OCI-LY3 (cell line): ENCODE measurements around the gene SEC14L1.

Experiments
- CTCF ChIP-seq: fragments of 200-600, 300-600 bp; sonication (generic); IDR thresholded peaks from 2 replicates; pipeline ENCODE4 v1.5.1; 2014; ENCODE audit warnings: antibody characterized with exemption, low read length, low read depth
- EZH2phosphoT487 ChIP-seq: fragments of 200-600 bp; shearing (Covaris generic); IDR thresholded peaks from 2 replicates; pipeline ENCODE4 v1.6.1; 2018; ENCODE audit warnings: antibody characterized with exemption, mixed run types, low read depth

GRCh38 chr17:77264617-77265230 lies 124.0 kb downstream of the SEC14L1 start:
- TF ChIP-seq CTCF (no peak), EZH2phosphoT487 (no peak)
